ENCODE data around the gene SNX27. TPM values are rescaled to one million over a fixed set of nuclear protein-coding genes. Genes with fewer than 3 reads are reported as not detected.
"Not testable (repeated sequence)": the region's sequence is repeated elsewhere in the genome, so short reads cannot be mapped to it uniquely, and the experiment has no call there.

SNX27 gene
- polyA plus RNA-seq, 1 experiment, result 23.8 TPM

DNA sequence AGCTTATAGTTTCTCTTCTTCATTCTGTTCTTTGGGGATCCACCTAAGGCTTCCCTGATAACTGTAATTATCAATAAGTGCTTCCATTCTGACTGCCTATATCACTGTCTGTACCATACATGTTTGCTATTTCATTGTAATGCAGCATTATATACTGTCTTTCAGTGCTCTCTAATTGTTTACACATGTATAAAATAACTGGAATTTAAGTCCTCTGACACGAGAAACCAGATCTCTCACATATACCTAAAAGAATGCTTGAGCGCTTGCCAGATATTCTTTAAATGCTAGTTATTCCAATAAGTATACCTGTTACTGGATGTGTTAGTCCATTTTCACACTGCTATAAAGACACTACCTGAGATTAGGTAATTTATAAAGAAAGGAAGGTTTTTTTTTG lies 70.1 kb downstream of the SNX27 start:
- no peaks in the 10 kb centered on the region for H3K27me3 ChIP-seq (ENCODE audit: control insufficient read depth, insufficient read depth, low read length)
- H3K9me3 ChIP-seq (ENCODE audit: control insufficient read depth, insufficient read depth, low read length), result no peaks in the 10 kb centered on the region
- POLR2A ChIA-PET, result no interaction called here
- CTCF ChIA-PET, result interaction anchor here (0.6 to 2.2 kb wide), 2 partner anchors 10 to 11 kb away, joined by 3 to 9 read pairs; no protein-coding TSS in a partner anchor
- H3K27ac ChIP-seq (ENCODE audit: low read depth, low read length), result no peak overlapping the region
- H3K4me3 ChIP-seq (ENCODE audit: low read depth, low read length), result no peak overlapping the region
- no peak for DNase-seq (ENCODE audit: low read depth, low spot score)
- TF ChIP-seq, protein P1, sequence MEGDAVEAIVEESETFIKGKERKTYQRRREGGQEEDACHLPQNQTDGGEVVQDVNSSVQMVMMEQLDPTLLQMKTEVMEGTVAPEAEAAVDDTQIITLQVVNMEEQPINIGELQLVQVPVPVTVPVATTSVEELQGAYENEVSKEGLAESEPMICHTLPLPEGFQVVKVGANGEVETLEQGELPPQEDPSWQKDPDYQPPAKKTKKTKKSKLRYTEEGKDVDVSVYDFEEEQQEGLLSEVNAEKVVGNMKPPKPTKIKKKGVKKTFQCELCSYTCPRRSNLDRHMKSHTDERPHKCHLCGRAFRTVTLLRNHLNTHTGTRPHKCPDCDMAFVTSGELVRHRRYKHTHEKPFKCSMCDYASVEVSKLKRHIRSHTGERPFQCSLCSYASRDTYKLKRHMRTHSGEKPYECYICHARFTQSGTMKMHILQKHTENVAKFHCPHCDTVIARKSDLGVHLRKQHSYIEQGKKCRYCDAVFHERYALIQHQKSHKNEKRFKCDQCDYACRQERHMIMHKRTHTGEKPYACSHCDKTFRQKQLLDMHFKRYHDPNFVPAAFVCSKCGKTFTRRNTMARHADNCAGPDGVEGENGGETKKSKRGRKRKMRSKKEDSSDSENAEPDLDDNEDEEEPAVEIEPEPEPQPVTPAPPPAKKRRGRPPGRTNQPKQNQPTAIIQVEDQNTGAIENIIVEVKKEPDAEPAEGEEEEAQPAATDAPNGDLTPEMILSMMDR (IDR thresholded peaks at IDR 0.05; ENCODE audit: low read depth, low read length), result no peak

DNA sequence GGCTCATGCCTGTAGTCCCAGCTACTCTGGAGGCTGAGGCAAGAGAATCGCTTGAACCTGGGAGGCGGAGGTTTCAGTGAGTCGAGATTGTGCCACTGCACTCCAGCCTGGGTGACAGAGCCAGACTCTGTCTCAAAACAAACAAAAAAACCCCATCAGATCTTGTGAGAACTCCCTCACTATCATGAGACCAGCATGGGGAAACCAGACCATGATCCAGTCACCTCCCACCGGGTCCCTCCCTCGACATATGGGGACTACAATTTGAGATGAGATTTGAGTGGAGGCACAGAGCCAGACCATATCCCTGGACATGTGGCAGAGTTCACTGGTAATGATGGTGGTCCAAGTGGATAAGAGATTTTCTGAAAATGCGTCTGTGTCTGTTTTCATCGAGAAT lies 71.1 kb downstream of the SNX27 start:
- CTCF ChIA-PET; POLR2A ChIA-PET; H3K9me3 ChIP-seq (ENCODE audit: control insufficient read depth, insufficient read depth, low read length); H3K27ac ChIP-seq (ENCODE audit: low read depth, low read length); DNase-seq (ENCODE audit: low read depth, low spot score); H3K27me3 ChIP-seq (ENCODE audit: control insufficient read depth, insufficient read depth, low read length); H3K4me3 ChIP-seq (ENCODE audit: low read depth, low read length): not testable (repeated sequence)

DNA sequence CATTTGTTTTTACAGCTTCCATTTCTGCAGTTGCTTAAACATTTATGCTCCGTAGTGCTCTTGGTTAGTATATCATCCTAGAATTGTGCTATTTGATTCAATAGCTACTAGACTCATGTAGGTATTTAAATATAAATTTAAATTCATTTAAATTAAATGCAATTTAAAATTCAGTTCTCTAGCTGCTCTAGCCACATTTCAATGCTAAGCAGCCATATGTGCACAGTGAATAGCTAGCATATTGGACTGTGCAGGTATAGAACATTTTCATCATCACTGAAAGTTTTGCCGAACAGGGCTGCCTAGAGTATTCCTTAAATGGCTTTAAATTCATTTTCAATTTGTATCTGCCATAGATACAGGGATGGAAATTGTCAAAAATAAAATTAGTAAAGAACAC lies 72.3 kb downstream of the SNX27 start:
- ChIA-PET CTCF (interaction anchor here (0.5 to 2.4 kb wide), 2 partner anchors 9 to 189 kb away, joined by 3 to 8 read pairs; no protein-coding TSS in a partner anchor), POLR2A (no interaction called here)
- H3K9me3 ChIP-seq (ENCODE audit: control insufficient read depth, insufficient read depth, low read length), result no peaks in the 10 kb centered on the region
- H3K27me3 ChIP-seq (ENCODE audit: control insufficient read depth, insufficient read depth, low read length), result no peaks in the 10 kb centered on the region
- TF ChIP-seq, protein P1 (IDR thresholded peaks at IDR 0.05; ENCODE audit: low read depth, low read length), result no peak
- no peak overlapping the region for H3K4me3 ChIP-seq (ENCODE audit: low read depth, low read length)
- H3K27ac ChIP-seq (ENCODE audit: low read depth, low read length), result no peak overlapping the region
- no peak for DNase-seq (ENCODE audit: low read depth, low spot score)

DNA sequence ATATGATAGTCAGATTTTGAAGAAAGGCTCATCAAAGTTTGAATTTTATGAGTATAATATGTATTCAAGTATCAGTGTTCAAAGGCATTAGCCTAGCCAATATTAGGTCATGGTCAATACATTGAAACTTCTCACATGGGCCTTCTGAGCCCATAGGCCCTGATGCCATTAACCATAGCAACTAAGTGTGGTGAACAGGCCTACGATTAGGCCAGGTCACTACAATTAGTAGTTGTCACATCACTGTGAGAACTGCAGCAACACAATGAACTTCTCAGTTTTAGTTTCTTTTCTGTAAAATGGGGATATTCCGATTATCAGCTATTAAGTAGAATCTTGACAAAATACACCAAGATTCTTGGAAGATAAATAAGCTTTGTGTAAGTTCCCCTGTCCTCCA lies 74.7 kb downstream of the SNX27 start:
- no peak overlapping the region for H3K4me3 ChIP-seq (ENCODE audit: low read depth, low read length)
- no peak overlapping the region for H3K27ac ChIP-seq (ENCODE audit: low read depth, low read length)
- TF ChIP-seq, protein P1 (IDR thresholded peaks at IDR 0.05; ENCODE audit: low read depth, low read length), result no peak
- H3K9me3 ChIP-seq (ENCODE audit: control insufficient read depth, insufficient read depth, low read length), result no peaks in the 10 kb centered on the region
- POLR2A ChIA-PET, result no interaction called here
- CTCF ChIA-PET, result interaction anchor here (1.1 kb wide), 1 partner anchor 20 kb away, joined by 3 read pairs; no protein-coding TSS in a partner anchor
- no peaks in the 10 kb centered on the region for H3K27me3 ChIP-seq (ENCODE audit: control insufficient read depth, insufficient read depth, low read length)
- no peak for DNase-seq (ENCODE audit: low read depth, low spot score)

DNA sequence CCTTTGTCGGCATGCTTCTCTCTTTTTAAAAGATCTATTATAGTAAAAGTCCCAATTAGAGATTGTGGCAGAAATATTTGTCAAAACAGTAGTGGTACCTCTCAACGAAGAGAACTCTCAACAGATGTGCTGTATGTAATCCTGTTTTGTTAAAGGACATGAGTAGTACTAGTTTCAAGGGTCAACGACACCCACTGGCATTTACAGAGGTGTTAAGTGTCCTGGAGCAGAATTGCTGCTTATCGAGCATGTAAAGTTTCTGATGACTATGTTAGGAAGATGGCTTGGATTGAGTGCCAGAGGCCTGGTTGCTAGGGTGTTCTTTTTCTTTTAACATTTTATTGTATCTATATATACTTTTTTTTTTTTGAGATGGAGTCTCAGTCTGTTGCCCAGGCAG lies 77.6 kb downstream of the SNX27 start:
- Histone ChIP-seq H3K27me3 (ENCODE audit: control insufficient read depth, insufficient read depth, low read length) (no peaks in the 10 kb centered on the region), H3K9me3 (ENCODE audit: control insufficient read depth, insufficient read depth, low read length) (no peaks in the 10 kb centered on the region), H3K27ac (ENCODE audit: low read depth, low read length) (no peak overlapping the region), H3K4me3 (ENCODE audit: low read depth, low read length) (no peak overlapping the region)
- CTCF ChIA-PET, result no interaction called here
- no peak for DNase-seq (ENCODE audit: low read depth, low spot score)
- TF ChIP-seq, protein P1 (IDR thresholded peaks at IDR 0.05; ENCODE audit: low read depth, low read length), result no peak
- POLR2A ChIA-PET, result no interaction called here

Measured in AG04450 (cell line).